OCI-LY7 (cell line): ENCODE data around the gene IDI1. TPM values are rescaled to one million over a fixed set of nuclear protein-coding genes. Genes with fewer than 3 reads are reported as not detected.

Experiments used
- BruUV-seq: library from RNA; stranded (reverse); fragments of 400-500 nt; replicated peaks from 2 replicates; lab custom pipeline; 2021; lab: Mats Ljungman, UMichigan
- CTCF ChIA-PET: fragments of 300-600 bp; sonication (Branson Sonifier 250); formaldehyde crosslinking; loops from one replicate; lab custom pipeline; 2022; ENCODE audit warnings: antibody characterized with exemption; ENCODE audit not compliant: unreplicated experiment; lab: Charles Lee
- POLR2A ChIA-PET: fragments of 300-600 bp; sonication (Branson Sonifier 250); formaldehyde crosslinking; loops from one replicate; lab custom pipeline; 2022; ENCODE audit warnings: antibody characterized with exemption; lab: Charles Lee
- DNase-seq: peaks from one replicate; pipeline ENCODE4 v3.0.0-alpha.2; 2015; ENCODE audit warnings: low spot score
- H2AFZ ChIP-seq: fragments of 200-600 bp; sonication (generic), shearing (Covaris generic); 2 replicates; pipeline ENCODE4 v1.6.1; 2014; ENCODE audit warnings: mild to moderate bottlenecking, antibody characterized with exemption, low read length, moderate library complexity
- H3K27ac ChIP-seq: fragments of 200-600 bp; sonication (generic); 2 replicates; pipeline ENCODE4 v1.5.1; 2014; ENCODE audit warnings: mixed run types, low read depth, mild to moderate bottlenecking, moderate library complexity, low read length, inconsistent platforms; ENCODE audit not compliant: poor library complexity, severe bottlenecking
- H3K36me3 ChIP-seq: fragments of 200-600 bp; sonication (generic); 2 replicates; pipeline ENCODE4 v1.6.1; 2014; ENCODE audit warnings: mild to moderate bottlenecking, antibody characterized with exemption, low read length, moderate library complexity, mixed read lengths; ENCODE audit not compliant: insufficient read depth
- H3K4me1 ChIP-seq: fragments of 200-600 bp; sonication (generic); 2 replicates; pipeline ENCODE4 v1.5.1; 2014; ENCODE audit warnings: mild to moderate bottlenecking, low read length; ENCODE audit not compliant: insufficient read depth, poor library complexity, severe bottlenecking
- H3K4me2 ChIP-seq: fragments of 200-600 bp; sonication (generic); 2 replicates; pipeline ENCODE4 v1.6.1; 2014; ENCODE audit warnings: mild to moderate bottlenecking, low read length
- H3K4me3 ChIP-seq: fragments of 200-600 bp; sonication (generic); 2 replicates; pipeline ENCODE4 v1.5.1; 2014; ENCODE audit warnings: mild to moderate bottlenecking, low read depth, low read length; ENCODE audit not compliant: poor library complexity, severe bottlenecking
- H3K79me2 ChIP-seq: fragments of 200-600 bp; sonication (generic); 2 replicates; pipeline ENCODE4 v1.6.1; 2016; ENCODE audit warnings: low read depth, mild to moderate bottlenecking, low read length, moderate library complexity, mixed read lengths; ENCODE audit not compliant: insufficient read depth
- H3K9me2 ChIP-seq: fragments of 200-600 bp; sonication (generic); 2 replicates; pipeline ENCODE4 v1.6.1; 2016; ENCODE audit warnings: mild to moderate bottlenecking, low read length, mixed read lengths; ENCODE audit not compliant: insufficient read depth
- H3K9me3 ChIP-seq: fragments of 200-600 bp; sonication (generic); 2 replicates; pipeline ENCODE4 v1.6.1; 2014; ENCODE audit warnings: mild to moderate bottlenecking, mixed run types, low read length, mixed read lengths
- H4K20me1 ChIP-seq: fragments of 200-600 bp; sonication (generic); 2 replicates; pipeline ENCODE4 v1.6.1; 2014; ENCODE audit warnings: mild to moderate bottlenecking, antibody characterized with exemption, low read length, moderate library complexity, mixed read lengths; ENCODE audit not compliant: insufficient read depth
- CTCF ChIP-seq: fragments of 200-600 bp; sonication (generic); conservative IDR thresholded peaks from 2 replicates; pipeline ENCODE4 v1.5.1; 2014; ENCODE audit warnings: mild to moderate bottlenecking, antibody characterized with exemption, low read length, moderate library complexity, mixed read lengths
- EZH2phosphoT487 ChIP-seq: fragments of 200-600 bp; sonication (generic); IDR thresholded peaks from 2 replicates; pipeline ENCODE4 v1.6.1; 2018; ENCODE audit warnings: low read depth, borderline replicate concordance, mild to moderate bottlenecking, mixed run types, antibody characterized with exemption, low read length, moderate library complexity, mixed read lengths
- intact Hi-C: fragments of 100-400 bp; cut with micrococcal nuclease; formaldehyde crosslinking; loops from one replicate; pipeline ENCODE4 v1.10.0; 2022; ENCODE audit not compliant: unreplicated experiment
- total RNA-seq, 2 experiments: library from RNA; depleted of rRNA in 1 of 2; stranded (reverse); fragments of >200 nt in 1 of 2; shearing (Covaris generic) in 1 of 2; gene quantifications; 2 replicates each; pipeline ENCODE4 v1.2.3, GENCODE V29; 2014 to 2022

IDI1 gene
- total RNA-seq, 2 experiments from 2014 or later: 106 to 112 TPM

- TF ChIP-seq CTCF: no peak
- no peak for TF ChIP-seq EZH2phosphoT487
- Histone ChIP-seq H3K79me2 (no peaks in the 10 kb centered on the region), H3K4me2 (no peak overlapping the region), H3K36me3 (peaks cover 22% of the 10 kb centered on the region), H3K9me3 (no peaks in the 10 kb centered on the region), H4K20me1 (no peaks in the 10 kb centered on the region), H3K27ac (no peak overlapping the region), H2AFZ (no peak overlapping the region), H3K4me1 (no peaks in the 10 kb centered on the region), H3K4me3 (no peak overlapping the region), H3K9me2 (no peaks in the 10 kb centered on the region)
- no TSS peak for BruUV-seq
- no peak for DNase-seq
- POLR2A ChIA-PET: interaction anchor here (1.3 kb wide), 1 partner anchor 9 kb away, joined by 8 read pairs; no protein-coding TSS in a partner anchor
- CTCF ChIA-PET: no interaction called here
- intact Hi-C loops: no loop called here
These were observed 15.3 kb downstream of the IDI1 start for GRCh38 chr10:1033601-1034000.

- no peak for DNase-seq
- ChIA-PET CTCF (no interaction called here), POLR2A (interaction anchor here (0.6 to 1.1 kb wide), 2 partner anchors 19 to 211 kb away, joined by 3 read pairs; partner anchors contain the start of gene IDI1)
- Histone ChIP-seq H3K27ac (no peak overlapping the region), H4K20me1 (no peaks in the 10 kb centered on the region), H2AFZ (no peak overlapping the region), H3K36me3 (peaks cover 22% of the 10 kb centered on the region; the same call in 1 of the 2 replicates), H3K4me2 (no peak overlapping the region), H3K79me2 (no peaks in the 10 kb centered on the region), H3K4me1 (no peaks in the 10 kb centered on the region), H3K4me3 (no peak overlapping the region), H3K9me3 (no peaks in the 10 kb centered on the region), H3K9me2 (no peaks in the 10 kb centered on the region)
- intact Hi-C loops: no loop called here
- no peak for TF ChIP-seq EZH2phosphoT487
- no peak for TF ChIP-seq CTCF
- BruUV-seq: no TSS peak
These were observed 19.1 kb downstream of the IDI1 start for GRCh38 chr10:1029838-1030237.

- Histone ChIP-seq H3K4me3 (no peak overlapping the region), H2AFZ (no peak overlapping the region), H3K27ac (no peak overlapping the region), H3K4me2 (no peak overlapping the region), H3K9me3 (no peaks in the 10 kb centered on the region), H4K20me1 (no peaks in the 10 kb centered on the region), H3K79me2 (no peaks in the 10 kb centered on the region), H3K4me1 (no peaks in the 10 kb centered on the region), H3K9me2 (no peaks in the 10 kb centered on the region), H3K36me3 (peaks cover 35% of the 10 kb centered on the region; the same call in 1 of the 2 replicates)
- no peak for DNase-seq
- BruUV-seq: no TSS peak
- intact Hi-C loops: no loop called here
- CTCF ChIA-PET: no interaction called here
- POLR2A ChIA-PET: no interaction called here
- no peak for TF ChIP-seq EZH2phosphoT487
- no peak for TF ChIP-seq CTCF
These were observed 22.3 kb downstream of the IDI1 start for GRCh38 chr10:1026578-1026977.
